Measurements from ENCODE around the gene ZNF385D.

ZNF385D gene

GRCh38 chr3:21528291-21528995 is 222.6 kb downstream of the ZNF385D start:
- H3K4me1 ChIP-seq: no peaks in the 10 kb centered on the region
- H3K27me3 ChIP-seq: no peaks in the 10 kb centered on the region
- H3K4me3 ChIP-seq (ENCODE audit: low read depth, low read length): no peak overlapping the region
- H3K36me3 ChIP-seq: no peaks in the 10 kb centered on the region
- H3K9me3 ChIP-seq: no peaks in the 10 kb centered on the region
- no peak for TF ChIP-seq CTCF (IDR thresholded peaks at IDR 0.05; ENCODE audit: low read depth, low read length)
- DNase-seq: no peak

DNA sequence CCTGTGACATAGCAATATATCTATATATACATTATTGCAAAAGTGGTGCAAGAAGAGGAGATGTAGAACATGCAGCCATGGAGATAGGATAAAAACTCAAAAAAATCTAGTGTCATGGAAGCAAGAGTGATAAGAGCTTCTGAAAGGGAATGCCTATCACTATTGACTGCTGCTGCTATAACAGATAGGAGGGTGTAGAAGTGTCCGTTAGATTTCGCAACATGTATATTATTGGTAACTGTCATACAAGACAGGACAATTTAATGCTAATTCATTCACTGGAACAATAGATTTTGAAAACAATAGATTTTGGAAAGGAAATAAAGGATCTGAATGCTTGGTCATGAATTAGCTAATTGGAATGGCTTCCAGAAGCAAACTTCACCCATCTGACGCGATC is 224.5 kb downstream of the ZNF385D start:
- no peaks in the 10 kb centered on the region for H3K36me3 ChIP-seq
- TF ChIP-seq CTCF (IDR thresholded peaks at IDR 0.05; ENCODE audit: low read depth, low read length): no peak
- H3K4me1 ChIP-seq: no peaks in the 10 kb centered on the region
- DNase-seq: no peak
- no peaks in the 10 kb centered on the region for H3K27me3 ChIP-seq
- H3K9me3 ChIP-seq: no peaks in the 10 kb centered on the region
- H3K4me3 ChIP-seq (ENCODE audit: low read depth, low read length): no peak overlapping the region

DNA sequence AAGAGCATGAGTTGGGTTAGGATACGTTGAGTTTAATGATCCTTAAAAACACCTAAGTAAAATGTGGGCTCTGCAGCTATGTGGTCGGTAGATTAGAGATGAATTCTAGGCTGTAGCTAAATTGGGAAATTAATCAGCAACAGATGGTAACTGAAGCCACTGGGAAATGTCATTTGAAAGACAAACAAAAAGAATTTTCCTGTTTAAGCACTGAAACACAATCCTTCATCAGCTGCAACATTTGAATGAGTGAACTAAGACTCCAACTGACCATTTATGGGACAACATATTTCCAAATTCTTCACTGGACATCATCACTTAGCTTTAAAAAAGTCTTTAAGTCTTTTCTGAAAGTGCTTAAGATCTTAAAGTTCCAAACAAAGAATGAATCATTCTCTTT is 226.9 kb downstream of the ZNF385D start:
- TF ChIP-seq CTCF (IDR thresholded peaks at IDR 0.05; ENCODE audit: low read depth, low read length): no peak
- Histone ChIP-seq H3K4me3 (ENCODE audit: low read depth, low read length) (no peak overlapping the region), H3K27me3 (no peaks in the 10 kb centered on the region), H3K4me1 (no peaks in the 10 kb centered on the region), H3K36me3 (no peaks in the 10 kb centered on the region), H3K9me3 (no peaks in the 10 kb centered on the region)
- no peak for DNase-seq

DNA sequence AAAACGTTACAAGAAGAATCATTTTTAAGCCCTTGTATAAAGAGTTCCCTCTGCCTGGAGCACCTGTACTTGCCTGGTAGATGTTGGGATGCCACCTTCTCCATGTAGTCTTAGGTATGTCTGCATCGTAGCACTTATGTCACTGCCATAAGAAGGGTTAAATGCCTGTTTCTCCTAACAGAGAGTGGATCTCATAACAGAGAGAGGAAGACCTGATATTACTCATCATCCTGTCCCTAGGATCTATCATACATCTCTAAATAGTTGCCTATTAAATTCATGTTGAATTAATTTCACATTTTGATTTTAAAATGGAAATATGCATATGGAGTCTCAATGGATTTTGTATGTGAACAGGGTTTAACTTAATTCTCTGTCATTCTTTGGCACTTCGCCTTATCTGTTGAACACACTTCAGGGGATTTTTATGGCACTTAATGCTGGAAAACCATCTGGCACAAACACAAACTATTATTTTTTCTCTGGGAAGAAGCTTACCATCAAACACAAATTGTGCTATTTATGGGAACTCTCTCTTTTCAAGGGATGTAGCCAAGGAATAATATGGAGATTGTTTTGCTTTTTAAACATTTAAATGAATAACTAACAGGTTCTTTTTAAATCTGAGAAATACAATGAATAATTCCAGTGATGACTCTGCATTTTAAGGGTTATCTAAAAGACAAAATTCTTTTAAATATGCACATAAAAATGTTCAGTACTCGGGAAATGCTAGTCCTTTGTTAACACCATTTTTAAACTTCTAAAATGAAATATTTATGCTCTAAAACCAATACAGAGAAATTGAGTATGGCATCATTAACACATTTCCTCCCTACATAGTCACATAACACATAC is 230.7 kb downstream of the ZNF385D start:
- Histone ChIP-seq H3K36me3 (no peaks in the 10 kb centered on the region), H3K4me3 (ENCODE audit: low read depth, low read length) (no peak overlapping the region), H3K9me3 (no peaks in the 10 kb centered on the region), H3K4me1 (no peaks in the 10 kb centered on the region), H3K27me3 (no peaks in the 10 kb centered on the region)
- no peak for DNase-seq
- no peak for TF ChIP-seq CTCF (IDR thresholded peaks at IDR 0.05; ENCODE audit: low read depth, low read length)

- Histone ChIP-seq H3K27me3 (no peaks in the 10 kb centered on the region), H3K4me3 (ENCODE audit: low read depth, low read length) (no peak overlapping the region), H3K36me3 (no peaks in the 10 kb centered on the region), H3K9me3 (no peaks in the 10 kb centered on the region), H3K4me1 (no peaks in the 10 kb centered on the region)
- no peak for DNase-seq
- no peak for TF ChIP-seq CTCF (IDR thresholded peaks at IDR 0.05; ENCODE audit: low read depth, low read length)
These were observed 233.8 kb downstream of the ZNF385D start for GRCh38 chr3:21517184-21517583.

- no peaks in the 10 kb centered on the region for H3K9me3 ChIP-seq
- H3K27me3 ChIP-seq: no peaks in the 10 kb centered on the region
- no peak overlapping the region for H3K4me3 ChIP-seq (ENCODE audit: low read depth, low read length)
- H3K4me1 ChIP-seq: no peaks in the 10 kb centered on the region
- no peak for DNase-seq
- H3K36me3 ChIP-seq: no peaks in the 10 kb centered on the region
- TF ChIP-seq CTCF (IDR thresholded peaks at IDR 0.05; ENCODE audit: low read depth, low read length): no peak
These were observed 235.6 kb downstream of the ZNF385D start for GRCh38 chr3:21515417-21515816.
